ENCODE data around the gene SWI5. TPM values are rescaled to one million over a fixed set of nuclear protein-coding genes. Genes with fewer than 3 reads are reported as not detected.

Gene SWI5
- total RNA-seq, 1 experiment from 2014 or later = 63.1 TPM

DNA sequence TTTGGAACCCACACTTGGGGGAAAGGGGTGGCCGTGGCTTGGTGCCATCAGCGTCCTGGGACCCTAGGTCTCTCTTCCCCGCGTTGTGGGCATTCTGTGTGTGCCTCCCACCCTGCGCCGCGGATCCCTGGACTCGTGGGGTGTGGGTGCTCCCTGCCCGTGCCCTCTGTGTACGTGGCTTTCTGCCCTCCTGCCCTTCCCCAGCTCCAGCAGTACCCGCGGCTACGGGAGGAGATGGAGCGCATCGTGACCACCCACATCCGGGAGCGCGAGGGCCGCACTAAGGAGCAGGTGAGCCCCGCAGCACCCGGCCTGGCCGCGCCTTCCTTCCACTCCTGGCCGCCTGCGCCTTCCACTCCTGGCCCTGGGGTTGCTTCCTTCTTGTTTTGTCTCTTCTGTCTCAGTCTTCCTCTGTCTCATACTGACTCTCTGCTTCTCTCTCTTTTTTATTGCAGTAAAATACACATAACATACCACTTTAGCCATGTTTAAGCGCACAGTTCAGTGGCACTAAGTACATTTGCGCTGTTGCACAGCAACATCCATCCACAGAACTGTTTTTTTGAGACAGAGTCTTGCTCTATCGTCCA is 42.2 kb upstream of the SWI5 start:
- no TSS peak for BruUV-seq (replicated peaks)
- no peak for DNase-seq
- Histone ChIP-seq H3K79me2 (ENCODE audit: low read length) (no peaks in the 10 kb centered on the region), H3K4me1 (ENCODE audit: insufficient read depth, low read length) (no peaks in the 10 kb centered on the region), H3F3A (ENCODE audit: low read length, unreplicated experiment) (no peaks in the 10 kb centered on the region), H3K9ac (ENCODE audit: low read length) (no peak overlapping the region), H3K27me3 (ENCODE audit: low read length) (no peaks in the 10 kb centered on the region), H3K4me3 (ENCODE audit: low read length) (no peak overlapping the region), H3K36me3 (ENCODE audit: low read depth, low read length) (no peaks in the 10 kb centered on the region), H3K9me3 (ENCODE audit: low read length) (no peaks in the 10 kb centered on the region), H4K20me1 (ENCODE audit: low read length) (no peaks in the 10 kb centered on the region), H2AFZ (ENCODE audit: low read length) (no peak overlapping the region), H3K4me2 (ENCODE audit: low read length) (no peak overlapping the region), H3K27ac (ENCODE audit: low read length) (no peak overlapping the region), H3K9me2 (replicated peaks; ENCODE audit: low read length) (no peaks in the 10 kb centered on the region)
- intact Hi-C loops (cut with micrococcal nuclease) = no loop called here
- no peak for TF ChIP-seq EZH2 (IDR thresholded peaks at IDR 0.05; ENCODE audit: low read length, unreplicated experiment)
- no peak for TF ChIP-seq EZH2phosphoT487 (IDR thresholded peaks at IDR 0.05; ENCODE audit: borderline replicate concordance, low read length)
- TF ChIP-seq, protein P1, sequence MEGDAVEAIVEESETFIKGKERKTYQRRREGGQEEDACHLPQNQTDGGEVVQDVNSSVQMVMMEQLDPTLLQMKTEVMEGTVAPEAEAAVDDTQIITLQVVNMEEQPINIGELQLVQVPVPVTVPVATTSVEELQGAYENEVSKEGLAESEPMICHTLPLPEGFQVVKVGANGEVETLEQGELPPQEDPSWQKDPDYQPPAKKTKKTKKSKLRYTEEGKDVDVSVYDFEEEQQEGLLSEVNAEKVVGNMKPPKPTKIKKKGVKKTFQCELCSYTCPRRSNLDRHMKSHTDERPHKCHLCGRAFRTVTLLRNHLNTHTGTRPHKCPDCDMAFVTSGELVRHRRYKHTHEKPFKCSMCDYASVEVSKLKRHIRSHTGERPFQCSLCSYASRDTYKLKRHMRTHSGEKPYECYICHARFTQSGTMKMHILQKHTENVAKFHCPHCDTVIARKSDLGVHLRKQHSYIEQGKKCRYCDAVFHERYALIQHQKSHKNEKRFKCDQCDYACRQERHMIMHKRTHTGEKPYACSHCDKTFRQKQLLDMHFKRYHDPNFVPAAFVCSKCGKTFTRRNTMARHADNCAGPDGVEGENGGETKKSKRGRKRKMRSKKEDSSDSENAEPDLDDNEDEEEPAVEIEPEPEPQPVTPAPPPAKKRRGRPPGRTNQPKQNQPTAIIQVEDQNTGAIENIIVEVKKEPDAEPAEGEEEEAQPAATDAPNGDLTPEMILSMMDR (conservative IDR thresholded peaks at IDR 0.05; ENCODE audit: low read depth, low read length) = no peak
- ChIA-PET POLR2A (ENCODE audit: unreplicated experiment) (no interaction called here), CTCF (no interaction called here)
- no peak for ATAC-seq

GRCh38 chr9:128242124-128242523 is 34.0 kb upstream of the SWI5 start:
- Histone ChIP-seq H3K27ac (ENCODE audit: low read length) (no peak overlapping the region), H3K9ac (ENCODE audit: low read length) (no peak overlapping the region), H3K4me3 (ENCODE audit: low read length) (no peak overlapping the region), H3K9me2 (replicated peaks; ENCODE audit: low read length) (no peaks in the 10 kb centered on the region), H3K79me2 (ENCODE audit: low read length) (no peaks in the 10 kb centered on the region), H3F3A (ENCODE audit: low read length, unreplicated experiment) (no peaks in the 10 kb centered on the region), H3K4me1 (ENCODE audit: insufficient read depth, low read length) (no peaks in the 10 kb centered on the region), H3K4me2 (ENCODE audit: low read length) (no peak overlapping the region), H4K20me1 (ENCODE audit: low read length) (no peaks in the 10 kb centered on the region), H3K36me3 (ENCODE audit: low read depth, low read length) (no peaks in the 10 kb centered on the region), H2AFZ (ENCODE audit: low read length) (no peak overlapping the region), H3K9me3 (ENCODE audit: low read length) (no peaks in the 10 kb centered on the region), H3K27me3 (ENCODE audit: low read length) (no peaks in the 10 kb centered on the region)
- POLR2A ChIA-PET (ENCODE audit: unreplicated experiment) = no interaction called here
- intact Hi-C loops (cut with micrococcal nuclease) = no loop called here
- no peak for ATAC-seq
- no peak for DNase-seq
- BruUV-seq (replicated peaks) = no TSS peak
- CTCF ChIA-PET = no interaction called here
- TF ChIP-seq, protein P1 (conservative IDR thresholded peaks at IDR 0.05; ENCODE audit: low read depth, low read length) = no peak
- no peak for TF ChIP-seq EZH2 (IDR thresholded peaks at IDR 0.05; ENCODE audit: low read length, unreplicated experiment)
- no peak for TF ChIP-seq EZH2phosphoT487 (IDR thresholded peaks at IDR 0.05; ENCODE audit: borderline replicate concordance, low read length)

DNA sequence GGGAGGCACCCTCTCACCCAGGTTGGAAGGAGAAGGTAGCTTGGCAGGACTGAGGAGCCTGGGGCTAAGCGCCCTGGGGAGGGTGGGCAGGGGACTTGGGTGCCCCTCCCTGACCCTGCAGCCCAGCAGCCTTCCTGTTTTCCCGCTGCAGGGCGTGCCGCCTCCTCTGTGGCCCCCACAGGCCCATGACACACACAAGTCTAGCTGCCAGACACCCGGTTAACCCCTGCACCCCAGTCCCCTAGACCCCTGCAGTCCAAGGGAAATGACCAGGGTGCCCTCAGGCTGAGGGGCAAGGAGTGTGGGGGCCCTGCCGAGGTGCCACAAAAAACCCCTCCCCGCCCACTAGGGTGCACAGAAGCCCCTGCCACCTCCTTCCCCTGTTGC is 33.3 kb upstream of the SWI5 start:
- ATAC-seq (no peak), DNase-seq (no peak)
- Histone ChIP-seq H3K27ac (ENCODE audit: low read length) (no peak overlapping the region), H3K4me3 (ENCODE audit: low read length) (no peak overlapping the region), H3K9me3 (ENCODE audit: low read length) (no peaks in the 10 kb centered on the region), H3F3A (ENCODE audit: low read length, unreplicated experiment) (no peaks in the 10 kb centered on the region), H3K36me3 (ENCODE audit: low read depth, low read length) (no peaks in the 10 kb centered on the region), H4K20me1 (ENCODE audit: low read length) (no peaks in the 10 kb centered on the region), H3K4me2 (ENCODE audit: low read length) (no peak overlapping the region), H3K9ac (ENCODE audit: low read length) (no peak overlapping the region), H3K9me2 (replicated peaks; ENCODE audit: low read length) (no peaks in the 10 kb centered on the region), H3K79me2 (ENCODE audit: low read length) (no peaks in the 10 kb centered on the region), H3K27me3 (ENCODE audit: low read length) (no peaks in the 10 kb centered on the region), H2AFZ (ENCODE audit: low read length) (no peak overlapping the region), H3K4me1 (ENCODE audit: insufficient read depth, low read length) (no peaks in the 10 kb centered on the region)
- BruUV-seq (replicated peaks) = no TSS peak
- ChIA-PET POLR2A (ENCODE audit: unreplicated experiment) (no interaction called here), CTCF (no interaction called here)
- TF ChIP-seq EZH2phosphoT487 (IDR thresholded peaks at IDR 0.05; ENCODE audit: borderline replicate concordance, low read length) (no peak), EZH2 (IDR thresholded peaks at IDR 0.05; ENCODE audit: low read length, unreplicated experiment) (no peak)
- TF ChIP-seq, protein P1 (conservative IDR thresholded peaks at IDR 0.05; ENCODE audit: low read depth, low read length) = no peak
- intact Hi-C loops (cut with micrococcal nuclease) = no loop called here
